ENCODE results near the gene AFF2. TPM values are rescaled to one million over a fixed set of nuclear protein-coding genes. Genes with fewer than 3 reads are reported as not detected.

Gene AFF2
- total RNA-seq, 2 experiments from 2014 or later, result 0.13 to 0.40 TPM

DNA sequence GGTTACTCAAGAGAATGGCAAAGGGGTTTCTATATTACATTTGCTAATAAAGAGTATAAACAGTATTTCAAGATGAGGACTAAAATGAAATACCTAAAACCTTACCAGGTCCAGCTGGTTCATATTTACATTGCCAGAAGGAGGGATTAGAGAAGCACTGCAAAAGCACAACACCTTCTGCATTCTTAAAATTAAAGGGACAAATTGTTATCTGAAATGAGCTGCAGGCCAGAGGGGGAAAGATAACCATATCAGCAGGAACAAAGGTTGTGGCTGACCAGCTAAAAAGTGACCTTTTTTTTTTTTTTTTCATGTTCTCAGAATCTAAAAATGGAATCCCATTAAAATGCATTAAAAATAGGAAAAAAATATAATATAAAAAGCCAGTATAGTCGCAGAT lies 39.7 kb downstream of the AFF2 start:
- H3K4me3 Mint-ChIP-seq, result no peak overlapping the region
- H3K27ac Mint-ChIP-seq, result no peak overlapping the region
- CTCF ChIA-PET, result no interaction called here
- DNase-seq (no peak), ATAC-seq (no peak)
- H3K36me3 Mint-ChIP-seq (ENCODE audit: low read depth), result no peaks in the 10 kb centered on the region
- no peaks in the 10 kb centered on the region for H3K4me1 Mint-ChIP-seq (ENCODE audit: low read depth)
- no peaks in the 10 kb centered on the region for H3K27me3 Mint-ChIP-seq (ENCODE audit: low read depth)
- POLR2A ChIA-PET, result no interaction called here
- H3K9me3 Mint-ChIP-seq (ENCODE audit: insufficient read depth), result no peaks in the 10 kb centered on the region

DNA sequence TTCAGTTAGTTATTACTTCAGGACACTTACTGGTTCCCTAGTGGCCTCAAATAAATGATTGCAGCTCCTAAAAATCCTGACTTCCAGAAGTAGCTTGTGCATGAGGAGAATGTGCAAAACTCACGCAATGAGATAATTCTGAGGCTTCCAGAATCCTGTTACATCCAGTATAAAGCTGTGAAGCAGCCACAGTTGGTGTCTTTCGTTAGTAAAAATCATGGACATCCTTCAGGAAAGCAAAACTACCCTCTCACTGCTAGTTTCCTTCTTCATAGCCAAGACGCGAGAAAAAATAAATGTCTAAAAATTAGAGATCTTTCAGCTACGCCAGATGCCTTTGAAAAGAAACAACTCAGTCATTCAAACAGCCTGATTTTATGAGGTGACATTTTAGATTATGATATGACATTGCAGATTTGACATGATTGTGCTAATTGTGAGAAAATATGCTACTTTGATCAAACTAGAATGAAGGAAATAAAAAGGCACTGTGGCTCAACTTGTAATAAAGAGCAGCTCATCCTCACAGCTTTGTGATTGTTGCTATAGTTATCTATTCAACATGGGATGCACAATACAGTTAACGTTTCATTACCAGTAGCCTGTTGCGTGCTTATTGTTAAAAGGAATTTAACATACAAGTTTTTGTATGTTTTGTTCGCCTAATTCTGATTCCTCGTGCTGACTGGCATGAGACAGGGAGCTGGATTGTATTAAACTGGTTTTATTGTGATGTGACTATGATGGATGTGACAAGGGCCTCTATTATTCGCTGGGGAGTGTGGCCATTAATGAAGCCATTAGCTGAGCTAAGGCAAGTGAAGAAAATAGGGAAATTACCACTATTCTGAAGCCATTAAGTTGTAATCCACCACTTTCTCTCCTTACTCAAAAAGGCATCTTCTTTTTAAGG lies 40.5 kb downstream of the AFF2 start:
- ChIA-PET POLR2A (no interaction called here), CTCF (no interaction called here)
- Mint-ChIP-seq H3K4me1 (ENCODE audit: low read depth) (no peaks in the 10 kb centered on the region), H3K9me3 (ENCODE audit: insufficient read depth) (no peaks in the 10 kb centered on the region), H3K36me3 (ENCODE audit: low read depth) (no peaks in the 10 kb centered on the region), H3K4me3 (no peak overlapping the region), H3K27me3 (ENCODE audit: low read depth) (no peaks in the 10 kb centered on the region), H3K27ac (no peak overlapping the region)
- ATAC-seq, result no peak
- DNase-seq, result no peak

DNA sequence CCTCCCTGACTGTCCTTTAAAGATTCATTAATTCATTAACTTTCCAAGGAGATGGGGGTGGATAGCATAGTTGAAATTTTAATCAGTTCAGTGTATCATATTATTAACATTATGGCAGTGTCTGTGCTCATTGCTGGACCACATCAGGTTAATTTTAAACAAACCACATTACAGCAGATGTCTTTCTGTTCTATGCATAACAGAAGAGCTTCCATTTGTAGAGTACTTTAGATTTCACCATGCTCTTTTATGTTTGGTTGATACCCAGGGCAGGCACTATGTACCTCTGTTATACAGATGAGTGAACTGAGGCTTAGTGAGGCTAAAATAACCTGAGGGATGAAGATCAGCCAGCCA lies 41.1 kb downstream of the AFF2 start:
- Mint-ChIP-seq H3K36me3 (ENCODE audit: low read depth) (no peaks in the 10 kb centered on the region), H3K4me1 (ENCODE audit: low read depth) (no peaks in the 10 kb centered on the region), H3K4me3 (no peak overlapping the region), H3K27me3 (ENCODE audit: low read depth) (no peaks in the 10 kb centered on the region), H3K27ac (no peak overlapping the region), H3K9me3 (ENCODE audit: insufficient read depth) (no peaks in the 10 kb centered on the region)
- POLR2A ChIA-PET, result no interaction called here
- CTCF ChIA-PET, result no interaction called here
- DNase-seq (no peak), ATAC-seq (no peak)

DNA sequence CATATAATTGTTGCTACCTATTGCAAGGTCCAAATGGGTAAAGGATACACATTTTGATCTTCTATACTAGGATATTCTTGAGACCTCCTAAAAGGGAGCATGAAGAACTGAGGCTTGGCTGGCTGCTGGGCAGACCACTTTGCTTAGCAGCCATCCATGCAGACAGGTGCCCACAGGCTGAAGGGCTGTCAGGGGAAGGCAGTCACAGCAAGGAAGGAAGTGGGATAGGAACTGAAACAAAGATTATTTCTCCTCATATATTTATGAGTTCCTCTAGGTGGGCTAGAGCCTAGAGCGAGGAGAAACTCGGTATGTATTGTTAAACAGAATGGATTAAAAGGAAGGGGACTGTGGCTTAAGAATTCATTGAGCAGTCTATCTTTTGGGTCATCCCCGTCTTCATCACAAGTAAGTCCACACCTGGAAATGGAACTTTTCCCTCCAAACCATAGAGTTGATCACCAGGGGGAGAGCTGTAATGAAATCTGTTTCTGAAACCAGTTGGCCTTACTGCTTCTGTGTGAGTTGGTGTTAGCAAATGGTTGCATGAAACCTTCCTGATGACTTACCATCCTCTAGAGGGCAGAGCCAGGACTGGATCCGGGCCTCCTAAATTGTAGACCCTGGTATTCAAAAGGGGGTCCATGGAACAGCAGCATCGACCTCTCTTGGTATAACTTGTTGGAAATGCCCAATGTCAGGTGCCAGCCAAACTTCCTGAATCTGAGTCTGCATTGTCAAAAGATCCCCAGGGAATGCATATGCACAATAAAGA lies 42.3 kb downstream of the AFF2 start:
- ChIA-PET POLR2A (no interaction called here), CTCF (no interaction called here)
- H3K4me3 Mint-ChIP-seq, result no peak overlapping the region
- H3K9me3 Mint-ChIP-seq (ENCODE audit: insufficient read depth), result no peaks in the 10 kb centered on the region
- no peaks in the 10 kb centered on the region for H3K4me1 Mint-ChIP-seq (ENCODE audit: low read depth)
- DNase-seq (no peak), ATAC-seq (no peak)
- H3K27me3 Mint-ChIP-seq (ENCODE audit: low read depth), result no peaks in the 10 kb centered on the region
- no peaks in the 10 kb centered on the region for H3K36me3 Mint-ChIP-seq (ENCODE audit: low read depth)
- H3K27ac Mint-ChIP-seq, result no peak overlapping the region

DNA sequence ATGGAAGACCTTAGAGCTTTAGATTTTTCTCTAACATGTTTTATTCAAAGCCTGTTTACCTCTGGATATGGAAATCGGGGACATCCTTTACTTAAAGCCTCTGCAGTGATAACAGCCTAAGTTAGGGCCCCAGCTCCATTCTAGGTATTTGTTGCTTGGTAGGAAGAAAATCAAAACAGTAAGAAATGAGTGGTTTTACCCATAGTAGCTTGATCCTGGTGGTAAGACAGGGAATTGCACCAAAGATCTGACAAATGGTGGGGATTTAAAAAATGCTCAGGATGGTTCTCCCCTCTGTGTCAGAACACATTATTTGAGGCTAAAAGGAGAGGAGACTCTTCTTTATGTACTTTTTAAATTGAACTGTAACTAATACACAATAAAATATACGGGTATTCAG lies 52.4 kb downstream of the AFF2 start:
- ChIA-PET POLR2A (no interaction called here), CTCF (interaction anchor here (0.9 kb wide), 1 partner anchor 22 kb away, joined by 3 read pairs; no protein-coding TSS in a partner anchor)
- Mint-ChIP-seq H3K9me3 (ENCODE audit: insufficient read depth) (no peaks in the 10 kb centered on the region), H3K27me3 (ENCODE audit: low read depth) (no peaks in the 10 kb centered on the region), H3K4me3 (no peak overlapping the region), H3K4me1 (ENCODE audit: low read depth) (no peaks in the 10 kb centered on the region), H3K36me3 (ENCODE audit: low read depth) (no peaks in the 10 kb centered on the region), H3K27ac (no peak overlapping the region)
- no peak for ATAC-seq
- no peak for DNase-seq

DNA sequence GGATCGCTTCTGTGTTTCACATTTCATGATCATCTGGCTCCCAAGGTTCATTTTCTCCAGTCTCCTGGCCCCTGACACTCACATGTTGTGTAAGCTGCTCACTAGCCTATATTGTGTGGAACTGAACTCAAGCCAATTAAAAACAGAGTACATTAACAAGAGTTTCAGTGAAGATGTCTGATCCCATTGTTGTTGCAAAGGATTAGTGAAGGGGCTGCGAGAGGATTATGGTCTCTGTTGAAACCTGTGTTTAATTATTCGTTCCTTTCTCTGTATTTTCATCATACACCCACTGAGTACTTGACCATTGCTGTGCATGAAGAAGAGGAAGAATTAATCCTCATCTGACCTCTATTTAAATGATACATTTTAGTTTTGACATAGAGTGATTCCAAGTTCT lies 54.7 kb downstream of the AFF2 start:
- ChIA-PET CTCF (no interaction called here), POLR2A (no interaction called here)
- no peaks in the 10 kb centered on the region for H3K4me1 Mint-ChIP-seq (ENCODE audit: low read depth)
- H3K4me3 Mint-ChIP-seq, result no peak overlapping the region
- H3K27me3 Mint-ChIP-seq (ENCODE audit: low read depth), result no peaks in the 10 kb centered on the region
- no peak for DNase-seq
- no peak overlapping the region for H3K27ac Mint-ChIP-seq
- no peaks in the 10 kb centered on the region for H3K36me3 Mint-ChIP-seq (ENCODE audit: low read depth)
- H3K9me3 Mint-ChIP-seq (ENCODE audit: insufficient read depth), result no peaks in the 10 kb centered on the region
- no peak for ATAC-seq

DNA sequence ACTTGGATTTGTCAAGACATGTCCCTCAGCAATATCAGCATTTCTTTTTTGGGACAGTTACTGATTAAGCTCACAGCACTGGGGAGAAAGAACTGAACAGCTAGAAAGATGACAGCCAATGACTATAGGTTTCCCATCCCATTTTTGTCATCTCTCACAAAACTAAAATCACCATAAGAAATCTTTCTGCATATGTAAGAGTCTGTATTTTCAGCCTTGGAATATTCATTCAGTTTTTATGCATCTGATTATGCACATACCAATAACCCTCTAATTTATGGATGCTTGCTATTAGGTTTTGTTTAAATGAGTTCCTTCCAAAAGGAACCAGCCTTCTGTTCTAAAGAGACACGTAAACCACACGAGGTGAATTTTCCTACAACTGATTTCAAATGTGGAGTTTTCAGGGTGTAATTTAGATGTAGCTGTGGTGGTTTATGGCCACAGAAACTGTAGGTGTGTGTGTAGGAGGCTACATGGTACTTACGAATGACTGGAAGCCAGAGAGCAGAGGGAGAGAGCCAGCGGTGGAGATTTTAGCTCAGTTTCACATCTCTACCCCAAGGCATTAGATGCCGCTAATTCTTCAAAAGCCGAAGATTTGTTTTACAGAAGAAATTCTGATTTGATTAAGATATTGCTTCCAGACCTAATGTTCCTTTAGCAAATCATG lies 55.3 kb downstream of the AFF2 start:
- Mint-ChIP-seq H3K27ac (no peak overlapping the region), H3K27me3 (ENCODE audit: low read depth) (no peaks in the 10 kb centered on the region), H3K4me1 (ENCODE audit: low read depth) (no peaks in the 10 kb centered on the region), H3K4me3 (no peak overlapping the region), H3K9me3 (ENCODE audit: insufficient read depth) (no peaks in the 10 kb centered on the region), H3K36me3 (ENCODE audit: low read depth) (no peaks in the 10 kb centered on the region)
- POLR2A ChIA-PET, result no interaction called here
- CTCF ChIA-PET, result no interaction called here
- no peak for DNase-seq
- ATAC-seq, result no peak

DNA sequence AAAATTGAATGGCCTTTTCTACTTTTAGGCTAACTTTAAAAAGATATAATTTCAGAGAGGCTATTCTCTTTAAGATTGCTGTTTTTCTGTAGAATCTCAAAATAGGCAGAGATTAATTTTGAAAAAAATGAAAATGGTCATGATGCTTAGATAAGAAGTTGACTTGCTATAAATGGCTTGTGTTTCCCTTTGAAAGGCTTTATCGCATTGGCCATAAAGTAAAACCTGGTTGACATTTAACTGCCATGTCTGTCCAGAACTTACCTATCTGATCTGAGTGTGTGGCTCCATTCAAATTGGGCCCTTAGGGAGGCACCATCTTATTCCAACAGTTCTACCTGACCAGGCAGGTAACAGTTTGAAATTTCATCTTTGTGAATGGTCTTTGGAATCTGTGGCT lies 56.1 kb downstream of the AFF2 start:
- no peak for DNase-seq
- CTCF ChIA-PET, result no interaction called here
- no peak overlapping the region for H3K27ac Mint-ChIP-seq
- POLR2A ChIA-PET, result no interaction called here
- H3K4me3 Mint-ChIP-seq, result no peak overlapping the region
- no peaks in the 10 kb centered on the region for H3K36me3 Mint-ChIP-seq (ENCODE audit: low read depth)
- no peak for ATAC-seq
- no peaks in the 10 kb centered on the region for H3K4me1 Mint-ChIP-seq (ENCODE audit: low read depth)
- no peaks in the 10 kb centered on the region for H3K27me3 Mint-ChIP-seq (ENCODE audit: low read depth)
- no peaks in the 10 kb centered on the region for H3K9me3 Mint-ChIP-seq (ENCODE audit: insufficient read depth)

DNA sequence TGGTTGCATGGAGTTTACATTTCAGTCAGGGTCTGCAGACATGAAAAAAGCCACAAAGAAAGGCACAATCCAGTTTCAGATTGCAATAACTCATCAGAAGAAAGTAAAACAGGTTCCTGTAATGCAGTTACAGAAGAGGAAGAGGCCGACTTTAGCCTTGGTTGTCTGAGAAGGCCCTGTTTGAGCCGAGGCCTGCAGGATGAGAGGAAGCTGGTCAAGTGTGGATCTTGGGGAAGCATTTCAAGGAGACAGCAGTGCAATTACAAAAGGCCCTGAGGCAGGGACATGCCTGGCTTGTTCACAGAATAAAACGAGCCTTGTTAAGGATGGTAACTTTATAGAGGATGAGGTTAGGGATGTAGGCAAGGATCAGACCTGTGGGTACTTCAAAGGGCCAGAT lies 62.4 kb downstream of the AFF2 start:
- DNase-seq (no peak), ATAC-seq (no peak)
- CTCF ChIA-PET, result no interaction called here
- no peaks in the 10 kb centered on the region for H3K27me3 Mint-ChIP-seq (ENCODE audit: low read depth)
- H3K27ac Mint-ChIP-seq, result no peak overlapping the region
- H3K36me3 Mint-ChIP-seq (ENCODE audit: low read depth), result no peaks in the 10 kb centered on the region
- H3K4me1 Mint-ChIP-seq (ENCODE audit: low read depth), result no peaks in the 10 kb centered on the region
- no peak overlapping the region for H3K4me3 Mint-ChIP-seq
- H3K9me3 Mint-ChIP-seq (ENCODE audit: insufficient read depth), result no peaks in the 10 kb centered on the region
- POLR2A ChIA-PET, result no interaction called here

DNA sequence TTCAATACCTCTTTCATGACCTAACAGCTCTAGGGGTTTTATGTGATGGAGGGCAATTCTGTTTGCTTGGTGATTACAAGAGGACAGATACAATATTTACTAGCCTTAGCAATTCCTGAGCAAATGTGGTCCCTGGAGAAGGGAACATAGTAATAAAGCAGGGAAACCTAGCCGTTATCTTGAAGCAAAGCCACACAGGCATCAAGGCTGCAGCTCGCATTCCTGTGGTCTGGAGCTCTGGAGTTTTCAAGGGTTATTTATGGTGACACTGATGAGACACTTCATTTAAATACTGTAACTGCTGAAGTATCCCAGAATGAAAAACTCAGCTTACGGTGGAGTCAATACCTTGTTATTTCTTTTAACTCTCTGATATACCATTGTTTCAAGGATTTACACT lies 66.8 kb downstream of the AFF2 start:
- no peak for DNase-seq
- Mint-ChIP-seq H3K9me3 (ENCODE audit: insufficient read depth) (no peaks in the 10 kb centered on the region), H3K4me1 (ENCODE audit: low read depth) (no peaks in the 10 kb centered on the region), H3K27me3 (ENCODE audit: low read depth) (no peaks in the 10 kb centered on the region), H3K4me3 (no peak overlapping the region), H3K27ac (no peak overlapping the region), H3K36me3 (ENCODE audit: low read depth) (no peaks in the 10 kb centered on the region)
- ATAC-seq, result no peak
- CTCF ChIA-PET, result no interaction called here
- POLR2A ChIA-PET, result no interaction called here

DNA sequence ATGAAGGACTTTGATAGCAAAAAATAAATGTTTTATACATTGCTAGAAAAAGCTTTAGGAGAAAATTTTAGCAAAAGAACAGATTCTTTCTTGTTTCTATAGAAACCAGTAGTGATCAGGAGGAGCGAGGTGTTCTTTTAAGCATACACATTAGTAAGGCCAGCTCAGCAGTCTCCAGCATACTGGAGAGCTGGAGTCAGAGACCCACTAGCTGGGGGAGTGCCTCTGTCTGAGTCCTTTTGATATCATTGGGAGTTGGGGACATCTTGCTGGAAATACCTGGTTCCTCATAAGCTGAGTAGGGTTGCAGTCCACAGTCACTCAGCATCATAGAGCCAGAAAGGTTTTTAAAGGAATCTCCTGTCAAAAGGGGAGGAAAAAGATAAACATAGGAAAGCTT lies 67.4 kb downstream of the AFF2 start:
- no peaks in the 10 kb centered on the region for H3K36me3 Mint-ChIP-seq (ENCODE audit: low read depth)
- no peak overlapping the region for H3K4me3 Mint-ChIP-seq
- H3K27ac Mint-ChIP-seq, result no peak overlapping the region
- DNase-seq (no peak), ATAC-seq (no peak)
- POLR2A ChIA-PET, result no interaction called here
- no peaks in the 10 kb centered on the region for H3K4me1 Mint-ChIP-seq (ENCODE audit: low read depth)
- no peaks in the 10 kb centered on the region for H3K27me3 Mint-ChIP-seq (ENCODE audit: low read depth)
- CTCF ChIA-PET, result no interaction called here
- no peaks in the 10 kb centered on the region for H3K9me3 Mint-ChIP-seq (ENCODE audit: insufficient read depth)

DNA sequence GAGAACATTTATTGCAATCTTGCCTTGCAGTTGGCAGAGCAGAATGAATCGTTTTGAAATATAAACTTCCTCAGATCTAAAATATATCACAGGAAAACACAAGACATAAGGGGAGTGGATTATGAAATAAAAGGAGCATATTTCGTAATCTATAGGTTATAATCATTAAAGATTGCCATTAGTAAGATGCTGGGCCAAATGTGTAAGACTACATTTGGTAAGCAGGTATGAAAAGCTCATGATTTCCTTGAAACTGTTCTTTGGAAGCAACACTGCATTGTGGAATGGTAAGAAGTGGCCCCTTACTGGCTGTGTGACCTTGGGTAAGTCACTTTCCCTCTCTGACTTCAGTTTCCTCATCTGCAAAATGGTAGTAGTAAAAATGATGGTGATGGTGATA lies 68.3 kb downstream of the AFF2 start:
- POLR2A ChIA-PET, result no interaction called here
- ATAC-seq, result no peak
- Mint-ChIP-seq H3K4me1 (ENCODE audit: low read depth) (no peaks in the 10 kb centered on the region), H3K9me3 (ENCODE audit: insufficient read depth) (no peaks in the 10 kb centered on the region), H3K36me3 (ENCODE audit: low read depth) (no peaks in the 10 kb centered on the region), H3K27me3 (ENCODE audit: low read depth) (no peaks in the 10 kb centered on the region), H3K27ac (no peak overlapping the region), H3K4me3 (no peak overlapping the region)
- DNase-seq, result no peak
- CTCF ChIA-PET, result no interaction called here

All from activated CD8-positive, alpha-beta T cell treated with anti-CD3 and anti-CD28 coated beads, Interleukin-2, amount 10 ng/mL, durations not matched to agents 7 days and 5 days (primary cell).